ENCODE measurements around the gene VENTX.

Gene VENTX

DNA sequence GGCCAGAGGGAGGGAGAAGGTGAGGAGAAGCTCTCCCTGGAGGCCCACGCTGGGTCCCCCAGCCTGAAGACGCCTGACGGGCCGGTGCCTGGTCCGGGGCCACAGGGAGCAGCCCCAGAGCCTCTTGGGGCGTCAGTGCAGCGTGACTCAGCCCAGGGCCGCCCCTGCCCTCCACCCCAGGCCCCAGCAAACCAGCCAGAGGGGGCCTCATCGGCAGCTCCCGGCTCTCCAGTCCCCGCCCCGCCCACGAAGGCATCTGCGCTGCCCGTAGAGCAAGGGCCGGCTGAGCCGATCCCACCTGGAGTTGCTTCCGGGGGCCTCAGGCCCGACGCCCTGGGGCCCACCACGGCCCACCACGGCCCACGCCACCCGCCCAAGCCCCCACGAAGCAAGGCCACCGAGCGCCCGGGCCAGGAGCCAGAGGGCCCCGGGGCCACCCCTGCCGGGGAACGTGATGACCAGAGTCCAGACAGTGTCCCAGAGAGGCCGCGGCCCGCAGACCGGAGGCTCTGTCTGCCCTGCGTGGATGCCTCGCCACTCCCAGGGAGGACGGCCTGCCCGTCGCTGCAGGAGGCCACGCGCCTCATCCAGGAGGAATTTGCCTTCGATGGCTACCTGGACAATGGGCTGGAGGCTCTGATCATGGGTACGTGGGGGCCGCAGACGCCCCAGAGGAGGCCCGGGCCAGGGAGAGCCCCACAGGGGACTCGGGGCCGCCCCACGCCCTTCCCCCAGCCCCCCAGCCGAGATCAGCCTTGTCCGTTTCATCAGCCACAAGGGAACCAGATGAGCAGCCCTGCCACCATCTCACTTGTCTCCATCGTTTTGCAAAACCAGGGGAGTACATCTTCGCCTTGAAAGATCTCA is 38.8 kb upstream of the VENTX start (continued):
- TF ChIP-seq ESRRG (CRISPR knock-in tag; IDR thresholded peaks at IDR 0.05) = no peak
- TF ChIP-seq PPARA (CRISPR knock-in tag; IDR thresholded peaks at IDR 0.05; ENCODE audit: borderline replicate concordance) = no peak
- TF ChIP-seq ZNF70 (CRISPR knock-in tag; IDR thresholded peaks at IDR 0.05) = no peak
- TF ChIP-seq, protein P1, sequence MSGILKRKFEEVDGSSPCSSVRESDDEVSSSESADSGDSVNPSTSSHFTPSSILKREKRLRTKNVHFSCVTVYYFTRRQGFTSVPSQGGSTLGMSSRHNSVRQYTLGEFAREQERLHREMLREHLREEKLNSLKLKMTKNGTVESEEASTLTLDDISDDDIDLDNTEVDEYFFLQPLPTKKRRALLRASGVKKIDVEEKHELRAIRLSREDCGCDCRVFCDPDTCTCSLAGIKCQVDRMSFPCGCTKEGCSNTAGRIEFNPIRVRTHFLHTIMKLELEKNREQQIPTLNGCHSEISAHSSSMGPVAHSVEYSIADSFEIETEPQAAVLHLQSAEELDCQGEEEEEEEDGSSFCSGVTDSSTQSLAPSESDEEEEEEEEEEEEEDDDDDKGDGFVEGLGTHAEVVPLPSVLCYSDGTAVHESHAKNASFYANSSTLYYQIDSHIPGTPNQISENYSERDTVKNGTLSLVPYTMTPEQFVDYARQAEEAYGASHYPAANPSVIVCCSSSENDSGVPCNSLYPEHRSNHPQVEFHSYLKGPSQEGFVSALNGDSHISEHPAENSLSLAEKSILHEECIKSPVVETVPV (CRISPR knock-in tag; IDR thresholded peaks at IDR 0.05) = no peak
- TF ChIP-seq, protein P2, sequence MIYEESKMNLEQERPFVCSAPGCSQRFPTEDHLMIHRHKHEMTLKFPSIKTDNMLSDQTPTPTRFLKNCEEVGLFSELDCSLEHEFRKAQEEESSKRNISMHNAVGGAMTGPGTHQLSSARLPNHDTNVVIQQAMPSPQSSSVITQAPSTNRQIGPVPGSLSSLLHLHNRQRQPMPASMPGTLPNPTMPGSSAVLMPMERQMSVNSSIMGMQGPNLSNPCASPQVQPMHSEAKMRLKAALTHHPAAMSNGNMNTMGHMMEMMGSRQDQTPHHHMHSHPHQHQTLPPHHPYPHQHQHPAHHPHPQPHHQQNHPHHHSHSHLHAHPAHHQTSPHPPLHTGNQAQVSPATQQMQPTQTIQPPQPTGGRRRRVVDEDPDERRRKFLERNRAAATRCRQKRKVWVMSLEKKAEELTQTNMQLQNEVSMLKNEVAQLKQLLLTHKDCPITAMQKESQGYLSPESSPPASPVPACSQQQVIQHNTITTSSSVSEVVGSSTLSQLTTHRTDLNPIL (CRISPR knock-in tag; IDR thresholded peaks at IDR 0.05; ENCODE audit: low read depth) = no peak

DNA sequence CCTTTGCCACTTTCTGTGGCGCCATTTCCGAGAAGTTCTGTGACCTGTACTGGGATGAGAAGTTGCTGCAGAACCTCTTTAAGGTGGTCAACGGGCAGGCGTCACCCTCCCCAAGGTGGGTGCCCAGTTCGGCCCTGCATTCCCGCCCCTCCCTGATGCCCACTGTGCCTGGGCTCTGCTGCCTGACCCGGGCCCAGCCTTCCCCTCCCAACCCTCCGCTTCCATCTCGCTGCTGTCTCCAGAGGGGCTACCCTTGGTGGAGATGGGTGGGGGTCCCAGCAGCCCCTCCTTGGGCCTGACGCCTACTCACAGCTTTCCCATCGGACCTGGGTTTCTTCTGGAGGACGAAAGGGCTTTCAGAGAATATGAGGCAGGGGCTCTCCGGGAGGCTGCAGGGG is 38.2 kb upstream of the VENTX start:
- ATAC-seq = no peak
- no peak for TF ChIP-seq RARB (CRISPR knock-in tag; IDR thresholded peaks at IDR 0.05)
- no peak for TF ChIP-seq ARNTL (CRISPR knock-in tag; IDR thresholded peaks at IDR 0.05; ENCODE audit: borderline replicate concordance, low read depth)
- no peak for TF ChIP-seq PPARA (CRISPR knock-in tag; IDR thresholded peaks at IDR 0.05; ENCODE audit: borderline replicate concordance)
- TF ChIP-seq, protein P2 (CRISPR knock-in tag; IDR thresholded peaks at IDR 0.05; ENCODE audit: low read depth) = no peak
- TF ChIP-seq, protein P3, sequence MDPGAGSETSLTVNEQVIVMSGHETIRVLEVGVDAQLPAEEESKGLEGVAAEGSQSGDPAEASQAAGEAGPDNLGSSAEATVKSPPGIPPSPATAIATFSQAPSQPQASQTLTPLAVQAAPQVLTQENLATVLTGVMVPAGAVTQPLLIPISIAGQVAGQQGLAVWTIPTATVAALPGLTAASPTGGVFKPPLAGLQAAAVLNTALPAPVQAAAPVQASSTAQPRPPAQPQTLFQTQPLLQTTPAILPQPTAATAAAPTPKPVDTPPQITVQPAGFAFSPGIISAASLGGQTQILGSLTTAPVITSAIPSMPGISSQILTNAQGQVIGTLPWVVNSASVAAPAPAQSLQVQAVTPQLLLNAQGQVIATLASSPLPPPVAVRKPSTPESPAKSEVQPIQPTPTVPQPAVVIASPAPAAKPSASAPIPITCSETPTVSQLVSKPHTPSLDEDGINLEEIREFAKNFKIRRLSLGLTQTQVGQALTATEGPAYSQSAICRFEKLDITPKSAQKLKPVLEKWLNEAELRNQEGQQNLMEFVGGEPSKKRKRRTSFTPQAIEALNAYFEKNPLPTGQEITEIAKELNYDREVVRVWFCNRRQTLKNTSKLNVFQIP (CRISPR knock-in tag; IDR thresholded peaks at IDR 0.05; ENCODE audit: borderline replicate concordance, low read depth) = no peak
- TF ChIP-seq, protein P1 (CRISPR knock-in tag; IDR thresholded peaks at IDR 0.05) = no peak
- TF ChIP-seq TCF4 (CRISPR knock-in tag; IDR thresholded peaks at IDR 0.05; ENCODE audit: borderline replicate concordance) = no peak
- no peak for TF ChIP-seq SNAI2 (CRISPR knock-in tag; IDR thresholded peaks at IDR 0.05)
- TF ChIP-seq ISL1 (CRISPR knock-in tag; IDR thresholded peaks at IDR 0.05) = no peak
- no peak for TF ChIP-seq OSR1 (CRISPR knock-in tag; IDR thresholded peaks at IDR 0.05)
- TF ChIP-seq ZFP30 (CRISPR knock-in tag; IDR thresholded peaks at IDR 0.05) = no peak
- TF ChIP-seq ZNF565 (CRISPR knock-in tag; conservative IDR thresholded peaks at IDR 0.05; ENCODE audit: low read depth) = no peak
- TF ChIP-seq, protein P4, sequence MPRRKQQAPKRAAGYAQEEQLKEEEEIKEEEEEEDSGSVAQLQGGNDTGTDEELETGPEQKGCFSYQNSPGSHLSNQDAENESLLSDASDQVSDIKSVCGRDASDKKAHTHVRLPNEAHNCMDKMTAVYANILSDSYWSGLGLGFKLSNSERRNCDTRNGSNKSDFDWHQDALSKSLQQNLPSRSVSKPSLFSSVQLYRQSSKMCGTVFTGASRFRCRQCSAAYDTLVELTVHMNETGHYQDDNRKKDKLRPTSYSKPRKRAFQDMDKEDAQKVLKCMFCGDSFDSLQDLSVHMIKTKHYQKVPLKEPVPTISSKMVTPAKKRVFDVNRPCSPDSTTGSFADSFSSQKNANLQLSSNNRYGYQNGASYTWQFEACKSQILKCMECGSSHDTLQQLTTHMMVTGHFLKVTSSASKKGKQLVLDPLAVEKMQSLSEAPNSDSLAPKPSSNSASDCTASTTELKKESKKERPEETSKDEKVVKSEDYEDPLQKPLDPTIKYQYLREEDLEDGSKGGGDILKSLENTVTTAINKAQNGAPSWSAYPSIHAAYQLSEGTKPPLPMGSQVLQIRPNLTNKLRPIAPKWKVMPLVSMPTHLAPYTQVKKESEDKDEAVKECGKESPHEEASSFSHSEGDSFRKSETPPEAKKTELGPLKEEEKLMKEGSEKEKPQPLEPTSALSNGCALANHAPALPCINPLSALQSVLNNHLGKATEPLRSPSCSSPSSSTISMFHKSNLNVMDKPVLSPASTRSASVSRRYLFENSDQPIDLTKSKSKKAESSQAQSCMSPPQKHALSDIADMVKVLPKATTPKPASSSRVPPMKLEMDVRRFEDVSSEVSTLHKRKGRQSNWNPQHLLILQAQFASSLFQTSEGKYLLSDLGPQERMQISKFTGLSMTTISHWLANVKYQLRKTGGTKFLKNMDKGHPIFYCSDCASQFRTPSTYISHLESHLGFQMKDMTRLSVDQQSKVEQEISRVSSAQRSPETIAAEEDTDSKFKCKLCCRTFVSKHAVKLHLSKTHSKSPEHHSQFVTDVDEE (CRISPR knock-in tag; IDR thresholded peaks at IDR 0.05) = no peak
- TF ChIP-seq GLIS3 (CRISPR knock-in tag; IDR thresholded peaks at IDR 0.05) = no peak
- no peak for TF ChIP-seq ZC3H10 (CRISPR knock-in tag; IDR thresholded peaks at IDR 0.05)
- TF ChIP-seq, protein P5, sequence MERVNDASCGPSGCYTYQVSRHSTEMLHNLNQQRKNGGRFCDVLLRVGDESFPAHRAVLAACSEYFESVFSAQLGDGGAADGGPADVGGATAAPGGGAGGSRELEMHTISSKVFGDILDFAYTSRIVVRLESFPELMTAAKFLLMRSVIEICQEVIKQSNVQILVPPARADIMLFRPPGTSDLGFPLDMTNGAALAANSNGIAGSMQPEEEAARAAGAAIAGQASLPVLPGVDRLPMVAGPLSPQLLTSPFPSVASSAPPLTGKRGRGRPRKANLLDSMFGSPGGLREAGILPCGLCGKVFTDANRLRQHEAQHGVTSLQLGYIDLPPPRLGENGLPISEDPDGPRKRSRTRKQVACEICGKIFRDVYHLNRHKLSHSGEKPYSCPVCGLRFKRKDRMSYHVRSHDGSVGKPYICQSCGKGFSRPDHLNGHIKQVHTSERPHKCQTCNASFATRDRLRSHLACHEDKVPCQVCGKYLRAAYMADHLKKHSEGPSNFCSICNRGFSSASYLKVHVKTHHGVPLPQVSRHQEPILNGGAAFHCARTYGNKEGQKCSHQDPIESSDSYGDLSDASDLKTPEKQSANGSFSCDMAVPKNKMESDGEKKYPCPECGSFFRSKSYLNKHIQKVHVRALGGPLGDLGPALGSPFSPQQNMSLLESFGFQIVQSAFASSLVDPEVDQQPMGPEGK (CRISPR knock-in tag; IDR thresholded peaks at IDR 0.05; ENCODE audit: borderline replicate concordance) = no peak
- no peak for TF ChIP-seq ZNF8 (CRISPR knock-in tag; IDR thresholded peaks at IDR 0.05)
- TF ChIP-seq ZNF70 (CRISPR knock-in tag; IDR thresholded peaks at IDR 0.05) = no peak

Measured in SK-N-SH treated with all-trans-retinoic acid at 6 μM for 48 hours (cell line).